UCSD-AML1 (cell line): ENCODE results near the gene IL4I1.

Experiments
- DNase-seq: peaks from one replicate; lab custom pipeline; 2025; ENCODE audit not compliant: unreplicated experiment; lab: John Stamatoyannopoulos, UW

The IL4I1 gene

DNA sequence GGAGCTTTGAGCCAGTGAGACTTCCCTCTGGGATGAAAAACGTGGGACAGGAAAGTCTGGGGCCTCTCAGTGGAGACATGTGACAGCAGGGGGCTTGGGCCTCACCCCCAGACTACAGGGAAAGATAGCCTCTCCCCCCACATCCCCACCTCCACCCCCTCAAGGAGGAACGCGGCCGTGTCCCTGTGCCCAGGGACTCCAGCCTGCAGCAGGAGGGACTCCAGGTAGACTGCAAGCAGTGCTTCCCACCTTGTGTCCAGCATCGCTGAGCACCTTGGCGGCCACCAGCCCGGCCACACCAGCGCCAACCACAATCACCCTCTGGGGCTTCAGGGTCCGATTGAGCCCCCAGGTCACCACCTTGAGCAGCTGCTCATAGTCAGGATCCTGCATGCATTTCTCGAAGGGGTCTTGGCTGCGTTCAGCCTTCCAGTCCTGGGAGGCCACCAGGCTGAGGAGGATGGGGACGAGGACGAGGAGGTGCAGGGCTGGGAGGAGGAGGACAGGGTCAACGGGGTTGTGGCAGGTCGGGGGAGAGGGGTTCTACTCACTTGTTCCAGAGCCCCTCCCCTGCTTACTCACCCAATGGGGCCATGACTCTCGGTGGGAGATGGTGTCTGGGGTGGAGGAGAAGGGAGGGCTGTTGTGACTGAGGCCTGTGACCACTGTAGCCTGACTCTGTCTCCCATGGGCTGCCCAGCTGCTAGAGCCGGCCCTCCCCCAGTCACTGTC, 955 bp downstream of the IL4I1 start:
- no peak for DNase-seq

- no peak for DNase-seq
Observed at GRCh38 chr19:49894879-49895565, 1.7 kb downstream of the IL4I1 start.

DNA sequence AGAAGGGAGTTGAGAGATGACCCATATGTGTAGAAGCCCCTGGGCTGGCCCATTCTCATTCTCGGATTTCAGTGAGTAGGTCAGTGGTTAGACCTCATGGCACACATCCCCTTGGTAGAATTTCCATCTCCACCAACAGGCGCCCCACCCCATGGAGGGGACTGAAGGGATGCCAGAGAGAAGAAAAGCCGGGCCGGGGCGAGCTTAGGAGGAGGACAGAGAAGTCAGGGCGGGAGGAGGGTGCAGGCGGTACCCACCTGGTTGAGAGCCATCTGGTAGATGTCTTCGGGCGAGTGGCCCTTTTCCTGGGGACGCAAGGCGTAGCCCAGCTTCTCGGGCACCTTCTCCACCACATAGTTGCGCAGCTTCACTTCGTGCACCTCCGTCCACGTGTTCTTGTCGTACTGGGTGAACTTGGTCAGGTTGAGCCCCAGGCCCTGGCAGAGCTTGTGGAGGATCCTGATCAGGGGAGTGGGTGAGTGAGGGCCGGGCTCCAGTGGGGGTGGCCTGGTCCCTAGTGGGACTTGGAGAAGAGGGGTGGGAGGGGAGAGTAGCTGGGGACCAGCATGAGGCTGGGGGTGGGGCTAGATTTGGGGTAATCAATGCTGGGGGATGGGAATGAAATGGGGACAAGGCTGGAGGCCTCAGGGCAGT, 2.5 kb downstream of the IL4I1 start:
- no peak for DNase-seq

DNA sequence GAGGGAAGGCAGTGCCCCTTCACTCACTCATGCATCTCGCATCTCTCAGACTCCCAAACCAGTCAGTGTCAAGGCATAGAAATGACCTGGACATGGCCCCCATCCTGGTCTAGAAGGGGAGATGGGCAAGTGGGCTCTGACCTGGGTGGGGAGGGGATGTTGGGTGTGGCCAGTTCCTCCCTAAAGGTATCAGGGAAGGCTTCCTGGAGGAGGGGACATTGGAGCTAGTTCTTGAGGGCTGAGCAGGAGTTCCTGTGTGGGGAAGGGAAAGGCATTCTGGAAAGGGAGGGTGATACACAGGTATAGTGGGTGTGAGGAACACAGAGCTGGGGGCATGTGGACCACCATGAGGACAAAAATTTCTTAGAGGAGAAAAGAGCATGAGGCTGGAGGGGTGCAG, 4.0 kb downstream of the IL4I1 start:
- DNase-seq = no peak

GRCh38 chr19:49891393-49891792, 5.3 kb downstream of the IL4I1 start:
- no peak for DNase-seq

DNA sequence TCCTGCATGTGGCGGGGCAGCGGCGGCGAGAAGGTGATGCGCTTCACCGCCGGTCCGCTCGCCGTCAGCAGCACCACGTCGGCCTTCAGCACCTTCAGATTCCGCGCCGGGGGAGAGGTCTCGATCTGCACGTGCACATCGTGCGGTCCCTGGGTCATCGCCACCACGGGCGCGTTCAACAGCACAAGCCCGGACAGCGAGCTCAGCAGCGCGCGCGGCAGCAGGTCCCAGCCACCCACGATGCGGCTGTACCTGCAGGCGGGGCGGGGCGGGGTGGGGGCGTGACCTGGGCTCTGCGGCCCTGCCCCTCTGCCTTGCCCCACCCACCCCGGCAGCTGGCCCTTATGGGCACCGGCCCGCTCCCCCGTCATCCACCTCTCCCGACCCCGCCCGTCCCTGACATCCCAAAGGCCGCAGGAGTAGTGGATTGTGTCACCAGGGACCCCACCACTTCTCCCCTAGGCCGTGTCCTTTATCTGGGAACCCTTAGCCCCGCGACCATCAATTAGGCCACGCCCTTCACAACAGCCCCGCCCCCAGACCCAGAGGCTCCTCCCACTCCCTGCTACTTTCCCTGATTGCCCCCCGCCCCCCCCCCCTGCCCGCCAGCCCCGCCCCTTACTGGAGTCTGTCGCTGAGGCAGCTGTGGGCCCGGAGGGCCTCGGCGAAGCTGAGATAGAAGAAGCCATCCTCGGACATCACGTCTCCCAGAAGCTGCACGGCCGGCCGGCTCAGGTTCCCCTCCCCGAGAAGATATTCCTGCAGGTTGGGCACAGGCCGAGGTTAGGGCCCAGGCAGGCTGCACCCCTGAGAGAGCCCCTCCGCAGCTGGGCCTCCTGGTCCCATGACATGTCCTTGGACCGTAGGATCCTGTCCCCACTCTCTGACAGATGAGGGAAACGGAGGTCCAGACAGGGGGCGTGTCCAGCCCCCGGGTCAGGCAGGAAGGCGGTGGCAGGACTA, 6.1 kb downstream of the IL4I1 start:
- DNase-seq = no peak

GRCh38 chr19:49889687-49890348, 6.9 kb downstream of the IL4I1 start:
- no peak for DNase-seq

- no peak for DNase-seq
Observed at GRCh38 chr19:49889038-49889686, 7.5 kb downstream of the IL4I1 start.

DNA sequence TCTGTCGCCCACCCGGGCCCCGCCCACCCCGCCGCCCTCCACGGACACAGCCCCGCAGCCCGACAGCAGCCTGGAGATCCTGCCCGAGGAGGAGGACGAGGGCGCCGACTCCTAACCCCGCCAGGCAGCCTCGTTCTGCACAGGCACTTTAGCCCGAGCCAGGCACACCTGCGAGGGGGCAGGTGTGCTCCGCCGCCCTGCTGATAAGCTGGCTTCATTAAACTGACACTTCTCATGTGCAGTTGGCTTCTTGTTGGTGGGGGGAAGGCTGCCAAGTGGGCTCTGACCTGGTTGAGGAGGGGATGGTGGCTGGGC, 8.2 kb downstream of the IL4I1 start:
- DNase-seq = no peak

- DNase-seq = no peak
Observed at GRCh38 chr19:49887665-49888509, 8.8 kb downstream of the IL4I1 start.

- DNase-seq = no peak
Observed at GRCh38 chr19:49887037-49887664, 9.5 kb downstream of the IL4I1 start.

DNA sequence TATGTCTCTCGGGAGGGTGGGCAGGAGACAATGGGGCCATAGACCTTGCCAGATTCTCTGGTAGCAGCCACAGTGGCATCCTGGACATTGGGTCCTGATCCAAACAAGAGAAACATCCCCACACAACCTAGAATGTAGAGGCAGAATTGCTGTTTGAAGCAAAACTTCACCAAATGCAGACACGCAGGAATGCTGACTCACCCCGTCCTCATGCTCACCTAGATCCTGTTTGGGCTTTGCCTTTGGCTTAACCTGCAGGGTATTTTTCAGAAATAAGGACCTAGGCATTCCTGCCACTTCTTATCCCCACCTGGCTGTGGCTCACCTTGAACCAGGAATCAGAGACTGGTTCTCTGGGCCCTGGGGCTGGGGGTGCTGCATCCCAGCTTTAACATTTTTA, 11.9 kb downstream of the IL4I1 start:
- DNase-seq = no peak

DNA sequence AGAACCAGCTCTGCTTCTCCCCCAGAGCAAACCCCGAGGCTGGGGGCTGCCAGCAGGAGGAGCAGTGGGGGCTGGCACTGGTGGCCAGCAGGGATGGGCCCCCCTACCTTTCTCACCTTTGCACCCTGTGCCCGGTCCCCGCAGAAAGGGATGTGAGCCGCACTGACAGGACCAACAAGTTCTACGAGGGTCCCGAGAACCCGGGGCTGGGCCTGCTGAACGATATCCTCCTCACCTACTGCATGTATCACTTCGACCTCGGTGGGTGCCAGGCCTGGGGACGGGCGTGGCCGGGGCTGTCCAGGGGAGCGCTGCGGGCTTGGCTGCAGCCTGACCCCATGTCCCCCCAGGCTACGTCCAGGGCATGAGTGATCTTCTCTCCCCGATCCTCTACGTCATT, 12.6 kb downstream of the IL4I1 start:
- DNase-seq = no peak

DNA sequence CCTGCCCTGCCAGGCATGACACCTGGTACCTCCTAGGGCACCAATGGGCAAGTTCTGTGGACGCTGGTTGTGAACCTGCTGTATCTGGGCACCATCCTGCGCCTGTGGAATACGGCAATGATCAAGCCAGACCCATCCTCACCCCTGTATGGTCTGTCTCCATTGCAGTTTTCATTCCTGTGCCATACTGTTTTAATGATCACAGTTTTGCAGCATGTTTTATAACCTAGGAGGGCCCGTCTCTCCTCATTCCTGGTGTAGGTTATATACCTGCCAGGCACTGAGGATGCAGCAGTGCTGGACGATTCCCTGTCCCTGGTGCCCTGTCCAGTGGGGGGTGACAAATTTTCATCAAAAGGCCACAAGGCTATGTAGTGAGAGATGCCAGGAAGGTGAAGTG, 13.6 kb downstream of the IL4I1 start:
- DNase-seq = no peak

- no peak for DNase-seq
Observed at GRCh38 chr19:49882643-49883042, 14.0 kb downstream of the IL4I1 start.

- no peak for DNase-seq
Observed at GRCh38 chr19:49881672-49882394, 14.9 kb downstream of the IL4I1 start.

DNA sequence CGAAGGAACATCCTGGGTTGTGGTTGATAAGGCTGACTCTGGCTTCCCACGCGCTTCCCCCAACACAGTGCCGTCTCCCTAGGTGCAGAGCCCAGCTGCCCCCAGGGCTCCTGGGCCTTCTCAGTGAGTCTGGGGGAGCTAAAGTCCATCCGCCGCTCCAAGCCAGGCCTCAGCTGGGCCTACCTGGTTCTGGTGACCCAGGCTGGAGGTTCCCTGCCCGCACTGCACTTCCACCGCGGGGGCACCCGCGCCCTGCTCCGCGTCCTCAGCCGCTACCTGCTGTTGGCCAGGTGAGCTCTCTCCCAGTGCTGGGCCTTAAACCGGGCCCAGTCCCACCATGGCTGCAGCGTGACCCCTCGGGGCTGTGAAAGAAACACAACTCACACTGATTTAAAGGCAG, 15.5 kb downstream of the IL4I1 start:
- no peak for DNase-seq

DNA sequence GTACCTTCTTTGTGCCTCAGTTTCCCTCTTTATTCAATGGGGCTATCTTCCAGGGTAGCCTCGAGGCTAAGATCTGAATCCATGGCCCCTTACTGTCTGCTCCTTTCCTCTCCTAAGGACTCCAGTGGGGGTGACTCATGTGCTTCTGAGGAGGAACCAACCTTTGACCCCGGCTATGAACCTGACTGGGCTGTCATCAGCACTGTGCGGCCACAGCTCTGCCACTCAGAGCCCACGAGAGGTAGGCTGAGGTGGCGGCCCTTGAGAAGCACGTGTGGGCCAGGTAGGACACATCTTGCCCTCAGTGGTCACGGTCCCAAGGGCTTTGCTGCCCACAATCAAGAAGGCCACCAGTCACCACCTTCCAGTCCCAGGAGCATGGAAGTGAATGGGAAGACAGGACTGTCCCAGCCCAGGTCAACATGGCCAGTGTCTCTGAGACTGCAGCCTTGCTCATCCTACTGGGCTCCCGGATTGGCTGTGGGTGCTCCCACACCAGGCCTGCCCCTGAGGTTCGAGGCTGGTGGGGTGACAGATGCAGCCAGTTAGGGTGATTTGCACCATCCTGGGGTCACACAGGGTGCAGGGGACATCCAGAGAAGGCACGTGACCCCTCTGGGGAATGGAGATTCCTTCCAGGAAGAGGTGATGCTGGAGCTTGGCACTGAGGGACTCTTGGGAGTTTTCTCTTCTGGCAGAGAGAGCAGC, 16.4 kb downstream of the IL4I1 start:
- DNase-seq = no peak
